Liver (tissue), 9 donors: Measurements from ENCODE around the gene C1orf21. TPM values are rescaled to one million over a fixed set of nuclear protein-coding genes. Genes with fewer than 3 reads are reported as not detected.

Experiments
- DNase-seq: peaks from one replicate; pipeline ENCODE4 v3.0.0-alpha.2; 2017; ENCODE audit warnings: low spot score
- H3K27ac ChIP-seq, 2 donors: one replicate each; pipeline ENCODE4 v1.7.0; 2013; ENCODE audit warnings: inconsistent platforms in 2 of 2, low read length in 2 of 2, control low read depth in 1 of 2, low read depth in 1 of 2, mild to moderate bottlenecking in 1 of 2
- H3K27me3 ChIP-seq, 4 donors: one replicate each; pipeline versions ENCODE4 v1.6.1 to v1.7.0; 2013; ENCODE audit warnings: low read length in 3 of 4, inconsistent platforms in 1 of 4, mild to moderate bottlenecking in 1 of 4, moderate library complexity in 1 of 4; ENCODE audit not compliant: control insufficient read depth in 4 of 4, insufficient read depth in 4 of 4
- H3K36me3 ChIP-seq, 4 donors: one replicate each; pipeline versions ENCODE4 v1.6.1 to v1.7.0; 2013; ENCODE audit warnings: low read length in 3 of 4, mild to moderate bottlenecking in 3 of 4, low read depth in 1 of 4, moderate library complexity in 1 of 4; ENCODE audit not compliant: control insufficient read depth in 4 of 4, insufficient read depth in 3 of 4
- H3K4me1 ChIP-seq, 4 donors: one replicate each; pipeline versions ENCODE4 v1.6.1 to v1.7.0; 2013; ENCODE audit warnings: low read length in 3 of 4, mild to moderate bottlenecking in 3 of 4, moderate library complexity in 1 of 4; ENCODE audit not compliant: control insufficient read depth in 4 of 4, insufficient read depth in 4 of 4
- H3K4me3 ChIP-seq, 3 donors: one replicate each; pipeline versions ENCODE4 v1.6.1 to v1.7.0; 2013; ENCODE audit warnings: low read length in 3 of 3, control low read depth in 1 of 3, low read depth in 1 of 3, mild to moderate bottlenecking in 1 of 3
- H3K9ac ChIP-seq, 2 donors: one replicate each; pipeline ENCODE4 v1.7.0; 2013; ENCODE audit warnings: low read length in 2 of 2, mild to moderate bottlenecking in 2 of 2, moderate library complexity in 2 of 2, control low read depth in 1 of 2, low read depth in 1 of 2
- H3K9me3 ChIP-seq, 4 donors: one replicate each; pipeline versions ENCODE4 v1.6.1 to v1.7.0; 2013; ENCODE audit warnings: low read length in 3 of 4; ENCODE audit not compliant: control insufficient read depth in 4 of 4
- ATF3 ChIP-seq: IDR thresholded peaks from 2 replicates; pipeline ENCODE4 v1.6.1; 2016; ENCODE audit warnings: antibody characterized with exemption
- CTCF ChIP-seq: fragments of 150-350 bp; IDR thresholded peaks from 2 replicates; pipeline ENCODE4 v1.5.1; 2017; ENCODE audit warnings: improper control_type of control experiment, low read depth, low read length; ENCODE audit not compliant: missing input control
- EGR1 ChIP-seq, 2 donors: IDR thresholded peaks; 2 replicates each; pipeline ENCODE4 v1.6.1; 2016 to 2018; ENCODE audit warnings: antibody characterized with exemption in 2 of 2, low read depth in 2 of 2
- FOXA1 ChIP-seq: IDR thresholded peaks from 2 replicates; pipeline ENCODE4 v1.6.1; 2016; ENCODE audit warnings: antibody characterized with exemption
- FOXA2 ChIP-seq: IDR thresholded peaks from 2 replicates; pipeline ENCODE4 v1.6.1; 2016; ENCODE audit warnings: antibody characterized with exemption
- HNF4A ChIP-seq, 2 donors: conservative IDR thresholded peaks; 2 replicates each; pipeline ENCODE4 v1.6.1; 2016; ENCODE audit warnings: antibody characterized with exemption in 2 of 2, mild to moderate bottlenecking in 2 of 2
- HNF4G ChIP-seq: IDR thresholded peaks from 2 replicates; pipeline ENCODE4 v1.6.1; 2016; ENCODE audit warnings: antibody characterized with exemption
- MAX ChIP-seq: IDR thresholded peaks from 2 replicates; pipeline ENCODE4 v1.6.1; 2016; ENCODE audit warnings: antibody characterized with exemption
- NR2F2 ChIP-seq: IDR thresholded peaks from 2 replicates; pipeline ENCODE4 v1.6.1; 2016; ENCODE audit warnings: antibody characterized with exemption
- RAD21 ChIP-seq, 2 donors: IDR thresholded peaks; 2 replicates each; pipeline ENCODE4 v1.6.1; 2016; ENCODE audit warnings: antibody characterized with exemption in 2 of 2, mild to moderate bottlenecking in 2 of 2
- REST ChIP-seq: IDR thresholded peaks from 2 replicates; pipeline ENCODE4 v1.6.1; 2016; ENCODE audit warnings: antibody characterized with exemption, mild to moderate bottlenecking
- RXRA ChIP-seq, 2 donors: IDR thresholded peaks; 2 replicates each; pipeline ENCODE4 v1.6.1; 2017 to 2018; ENCODE audit warnings: antibody characterized with exemption in 2 of 2, mild to moderate bottlenecking in 1 of 2
- SP1 ChIP-seq: IDR thresholded peaks from 2 replicates; pipeline ENCODE4 v1.6.1; 2018; ENCODE audit warnings: antibody characterized with exemption, mild to moderate bottlenecking
- TAF1 ChIP-seq: conservative IDR thresholded peaks from 2 replicates; pipeline ENCODE4 v1.6.1; 2016; ENCODE audit warnings: antibody characterized with exemption, mild to moderate bottlenecking
- YY1 ChIP-seq: IDR thresholded peaks from 2 replicates; pipeline ENCODE4 v1.6.1; 2016; ENCODE audit warnings: antibody characterized with exemption, mild to moderate bottlenecking
- WGBS: extraction: QIAGEN DNeasy Blood & Tissue Kit; methylation state at CpG from one replicate; pipeline ENCODE4 v1.1.7; 2013; 5-methylcytosine and 5-hydroxymethylcytosine counted together
- polyA plus RNA-seq, 2 donors: library from polyadenylated mRNA; stranded (reverse) in 1 of 2; unstranded in 1 of 2; fragments of 200-250 nt in 1 of 2; fragments of >200 nt in 1 of 2; fragmentation: Nextera tagmentation in 1 of 2; extraction: Ambion mirVana in 1 of 2; gene quantifications; one replicate each; pipeline versions ENCODE4 v1.2.1 to v1.2.3, GENCODE V29; 2013 to 2015
- total RNA-seq, 2 donors: library from RNA; depleted of rRNA; stranded (reverse); fragments of >200 nt; gene quantifications; one replicate each; pipeline ENCODE4 v1.2.3, GENCODE V29; 2014
- donor health status: healthy.
- donor health status: healthy.
- donor health status: healthy.
- donor health status: healthy.
- donor health status: healthy.

The C1orf21 gene
- total and polyA plus RNA-seq, 4 donors = 2.3 to 21.3 (median 13.4) TPM

GRCh38 chr1:184393962-184394361, 7.1 kb downstream of the C1orf21 start:
- H3K36me3 ChIP-seq = no peaks in the 10 kb centered on the region
- H3K4me3 ChIP-seq = no peak overlapping the region
- H3K27ac ChIP-seq = no peak overlapping the region
- H3K27me3 ChIP-seq = no peaks in the 10 kb centered on the region
- no peak overlapping the region for H3K9ac ChIP-seq
- H3K4me1 ChIP-seq = no peaks in the 10 kb centered on the region
- TF ChIP-seq CTCF (no peak), SP1 (no peak), MAX (no peak), HNF4G (no peak), RXRA (IDR thresholded peaks at IDR 0.05) (no peak), ATF3 (no peak), TAF1 (no peak), EGR1 (IDR thresholded peaks at IDR 0.05; ENCODE audit: low read depth in 2 of 2) (no peak), REST (no peak), RAD21 (IDR thresholded peaks at IDR 0.05) (no peak), HNF4A (conservative IDR thresholded peaks at IDR 0.05) (no peak)
- no peaks in the 10 kb centered on the region for H3K9me3 ChIP-seq
- DNase-seq = no peak

- DNase-seq = no peak
- H3K9me3 ChIP-seq = no peaks in the 10 kb centered on the region
- WGBS = 89% methylated on average over 2 of the region's 2 CpGs
- H3K4me3 ChIP-seq = no peak overlapping the region
- H3K36me3 ChIP-seq = no peaks in the 10 kb centered on the region
- H3K27ac ChIP-seq = no peak overlapping the region
- H3K9ac ChIP-seq = no peak overlapping the region
- no peak for TF ChIP-seq FOXA2
- no peak for TF ChIP-seq EGR1 (IDR thresholded peaks at IDR 0.05; ENCODE audit: low read depth in 2 of 2)
- no peak for TF ChIP-seq FOXA1
- no peak for TF ChIP-seq MAX
- TF ChIP-seq HNF4G = no peak
- no peak for TF ChIP-seq TAF1
- no peak for TF ChIP-seq NR2F2
- TF ChIP-seq RXRA (IDR thresholded peaks at IDR 0.05) = no peak
- no peak for TF ChIP-seq YY1
- no peak for TF ChIP-seq SP1
- no peaks in the 10 kb centered on the region for H3K27me3 ChIP-seq
- no peaks in the 10 kb centered on the region for H3K4me1 ChIP-seq
Observed at GRCh38 chr1:184395370-184395769, 8.5 kb downstream of the C1orf21 start.
